Astrocyte (in vitro differentiated cells and primary cell): Measurements from ENCODE around the gene CLEC16A. TPM values are rescaled to one million over a fixed set of nuclear protein-coding genes. Genes with fewer than 3 reads are reported as not detected.

ENCODE experiments used
- DNase-seq: peaks from one replicate; pipeline ENCODE4 v3.0.0-alpha.2; 2010; ENCODE audit warnings: low read depth
- FAIRE-seq: peaks from 2 replicates; lab custom pipeline; 2011; peaks lifted over from hg19 to GRCh38; lab: Jason Lieb, UNC
- H2AFZ ChIP-seq: 2 replicates; pipeline ENCODE4 v1.6.0; 2012; ENCODE audit warnings: low read depth, low read length, inconsistent platforms
- H3K27ac ChIP-seq: 2 replicates; pipeline ENCODE4 v1.5.1; 2011; ENCODE audit warnings: low read depth, low read length, inconsistent platforms
- H3K27me3 ChIP-seq: 2 replicates; pipeline ENCODE4 v1.6.0; 2011; ENCODE audit warnings: low read length, inconsistent platforms; ENCODE audit not compliant: insufficient read depth
- H3K36me3 ChIP-seq: 2 replicates; pipeline ENCODE4 v1.5.1; 2011; ENCODE audit warnings: low read length, inconsistent platforms; ENCODE audit not compliant: insufficient read depth
- H3K4me1 ChIP-seq: 2 replicates; pipeline ENCODE4 v1.5.1; 2011; ENCODE audit warnings: low read length, inconsistent platforms; ENCODE audit not compliant: insufficient read depth
- H3K4me2 ChIP-seq: 2 replicates; pipeline ENCODE4 v1.6.0; 2012; ENCODE audit warnings: low read length, inconsistent platforms
- H3K4me3 ChIP-seq: 2 replicates; pipeline ENCODE4 v1.5.1; 2011; ENCODE audit warnings: low read depth, mild to moderate bottlenecking, low read length, inconsistent platforms; ENCODE audit not compliant: insufficient read depth
- H3K79me2 ChIP-seq: 2 replicates; pipeline ENCODE4 v1.6.0; 2012; ENCODE audit warnings: mild to moderate bottlenecking, low read length, inconsistent platforms; ENCODE audit not compliant: insufficient read depth
- H3K9ac ChIP-seq: 2 replicates; pipeline ENCODE4 v1.6.0; 2012; ENCODE audit warnings: mild to moderate bottlenecking, low read length, inconsistent platforms
- H3K9me3 ChIP-seq: 2 replicates; pipeline ENCODE4 v1.5.1; 2012; ENCODE audit warnings: low read depth, mild to moderate bottlenecking, low read length, inconsistent platforms; ENCODE audit not compliant: insufficient read depth
- H4K20me1 ChIP-seq: 2 replicates; pipeline ENCODE4 v1.6.0; 2012; ENCODE audit warnings: low read length, inconsistent platforms; ENCODE audit not compliant: insufficient read depth
- H3K27ac Mint-ChIP-seq: one replicate; pipeline ENCODE4 v1.8.0; 2021; ENCODE audit warnings: mild to moderate bottlenecking, mixed read lengths; ENCODE audit not compliant: unreplicated experiment
- H3K27me3 Mint-ChIP-seq: one replicate; pipeline ENCODE4 v1.8.0; 2021; ENCODE audit warnings: low read depth, mixed read lengths; ENCODE audit not compliant: unreplicated experiment
- H3K36me3 Mint-ChIP-seq: one replicate; pipeline ENCODE4 v1.8.0; 2021; ENCODE audit warnings: low read depth, mixed read lengths; ENCODE audit not compliant: unreplicated experiment
- H3K4me1 Mint-ChIP-seq: one replicate; pipeline ENCODE4 v1.8.0; 2021; ENCODE audit warnings: low read depth, mixed read lengths; ENCODE audit not compliant: unreplicated experiment
- H3K4me3 Mint-ChIP-seq: one replicate; pipeline ENCODE4 v1.8.0; 2021; ENCODE audit warnings: mild to moderate bottlenecking, moderate library complexity, mixed read lengths; ENCODE audit not compliant: unreplicated experiment
- H3K9me3 Mint-ChIP-seq: one replicate; pipeline ENCODE4 v1.8.0; 2021; ENCODE audit warnings: mild to moderate bottlenecking, mixed read lengths; ENCODE audit not compliant: unreplicated experiment
- CTCF ChIP-seq: IDR thresholded peaks from 2 replicates; pipeline ENCODE4 v1.5.1; 2011; ENCODE audit warnings: low read depth, mild to moderate bottlenecking, inconsistent platforms, low read length, moderate library complexity; ENCODE audit not compliant: insufficient read depth
- EZH2 ChIP-seq: IDR thresholded peaks from 2 replicates; pipeline ENCODE4 v1.6.1; 2012; ENCODE audit warnings: mild to moderate bottlenecking, low read length, inconsistent platforms; ENCODE audit not compliant: insufficient read depth
- total RNA-seq: library from RNA; stranded (reverse); gene quantifications from 2 replicates; pipeline ENCODE4 v1.2.1, GENCODE V29; 2021

Gene CLEC16A
- total RNA-seq, 1 donor from 2014 or later = 31.7 TPM

GRCh38 chr16:10938321-10938720, 6.0 kb upstream of the CLEC16A start:
- Histone ChIP-seq H3K4me3 (no peak overlapping the region), H3K4me1 (peaks cover 33% of the 10 kb centered on the region), H3K27me3 (no peaks in the 10 kb centered on the region), H3K27ac (no peak overlapping the region), H2AFZ (no peak overlapping the region), H4K20me1 (peaks cover 81% of the 10 kb centered on the region), H3K4me2 (peak overlapping the region; percentile 97), H3K36me3 (no peaks in the 10 kb centered on the region), H3K9ac (no peak overlapping the region), H3K79me2 (peaks cover 88% of the 10 kb centered on the region), H3K9me3 (no peaks in the 10 kb centered on the region)
- no peak for DNase-seq
- TF ChIP-seq EZH2 = no peak
- TF ChIP-seq CTCF = no peak
- Mint-ChIP-seq H3K9me3 (no peaks in the 10 kb centered on the region), H3K27me3 (no peaks in the 10 kb centered on the region), H3K27ac (no peak overlapping the region), H3K4me1 (peaks cover 32% of the 10 kb centered on the region), H3K4me3 (no peak overlapping the region), H3K36me3 (peaks cover 18% of the 10 kb centered on the region)
- FAIRE-seq = no peak

DNA sequence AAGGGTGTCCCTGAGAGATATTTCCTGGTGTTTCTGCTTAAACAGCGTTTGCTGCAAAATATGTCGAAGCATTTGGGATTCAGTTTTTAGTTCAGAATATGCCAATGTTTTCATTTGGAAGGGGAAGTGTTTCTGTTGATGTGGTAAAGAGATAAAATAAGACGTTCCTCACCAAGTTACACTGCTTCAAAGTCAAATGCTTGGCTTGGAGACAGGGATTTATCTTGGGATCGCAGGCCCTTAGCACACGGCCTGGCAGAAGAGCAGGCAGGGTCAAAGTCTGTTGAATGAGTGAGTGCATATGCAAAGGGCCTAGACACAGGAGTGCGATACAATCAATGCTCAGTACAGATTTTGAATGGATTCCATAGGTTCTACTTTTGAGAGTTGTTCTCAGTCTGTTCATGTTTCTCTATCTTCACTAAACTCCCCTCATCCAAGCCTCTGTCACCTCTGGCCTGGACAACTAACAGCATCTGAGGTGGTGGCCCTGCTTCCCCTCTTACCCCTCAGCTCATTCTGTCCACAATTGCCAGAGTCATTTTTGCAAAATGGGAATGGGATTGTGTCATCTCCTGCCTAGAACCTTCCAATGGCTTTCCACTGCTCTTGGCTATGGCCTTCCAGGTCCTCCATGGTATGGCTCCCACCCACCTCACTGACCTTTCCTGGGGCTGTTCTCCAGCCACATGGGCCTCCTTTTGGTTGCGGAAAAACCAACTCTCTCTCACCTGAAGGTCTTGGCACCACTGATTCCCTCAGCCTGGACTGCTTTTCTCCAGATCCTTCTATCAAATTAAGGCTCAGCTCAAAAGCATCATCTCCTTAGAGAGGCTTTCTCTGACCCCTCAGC, 5.3 kb upstream of the CLEC16A start:
- no peak for DNase-seq
- peaks cover 74% of the 10 kb centered on the region for H4K20me1 ChIP-seq
- H3K9ac ChIP-seq = no peak overlapping the region
- Mint-ChIP-seq H3K36me3 (peaks cover 17% of the 10 kb centered on the region), H3K27me3 (no peaks in the 10 kb centered on the region), H3K27ac (no peak overlapping the region), H3K4me3 (peak overlapping the region; percentile 95), H3K9me3 (no peaks in the 10 kb centered on the region), H3K4me1 (peaks cover 28% of the 10 kb centered on the region)
- no peak overlapping the region for H3K27ac ChIP-seq
- TF ChIP-seq EZH2 = no peak
- TF ChIP-seq CTCF = no peak
- H3K4me2 ChIP-seq = peak overlapping the region; percentile 97
- no peaks in the 10 kb centered on the region for H3K27me3 ChIP-seq
- no peak overlapping the region for H2AFZ ChIP-seq
- no peak overlapping the region for H3K4me3 ChIP-seq
- H3K36me3 ChIP-seq = no peaks in the 10 kb centered on the region
- peaks cover 33% of the 10 kb centered on the region for H3K4me1 ChIP-seq
- peaks cover 81% of the 10 kb centered on the region for H3K79me2 ChIP-seq
- no peaks in the 10 kb centered on the region for H3K9me3 ChIP-seq
- FAIRE-seq = no peak

GRCh38 chr16:10939649-10940234, 4.6 kb upstream of the CLEC16A start:
- H3K4me1 Mint-ChIP-seq = peaks cover 28% of the 10 kb centered on the region
- Histone ChIP-seq H2AFZ (no peak overlapping the region), H3K4me2 (peak overlapping the region; percentile 97), H3K9me3 (no peaks in the 10 kb centered on the region), H3K27me3 (no peaks in the 10 kb centered on the region), H3K9ac (no peak overlapping the region), H3K27ac (no peak overlapping the region), H4K20me1 (peaks cover 68% of the 10 kb centered on the region), H3K4me3 (peak overlapping the region; percentile 64), H3K79me2 (peaks cover 78% of the 10 kb centered on the region), H3K4me1 (peaks cover 33% of the 10 kb centered on the region), H3K36me3 (no peaks in the 10 kb centered on the region)
- DNase-seq (no peak), FAIRE-seq (no peak)
- TF ChIP-seq EZH2 = no peak
- no peak overlapping the region for H3K27ac Mint-ChIP-seq
- H3K4me3 Mint-ChIP-seq = peak overlapping the region; percentile 95
- H3K27me3 Mint-ChIP-seq = no peaks in the 10 kb centered on the region
- no peaks in the 10 kb centered on the region for H3K9me3 Mint-ChIP-seq
- peaks cover 15% of the 10 kb centered on the region for H3K36me3 Mint-ChIP-seq
